GM18511 (cell line): ENCODE data around the gene CD40.

Experiments
- ATAC-seq: cut with Tn5 transposase; IDR thresholded peaks from one replicate; pipeline ENCODE4 v1.9.1; 2021; ENCODE audit warnings: mild to moderate bottlenecking, moderate library complexity; ENCODE audit not compliant: unreplicated experiment

The CD40 gene

DNA sequence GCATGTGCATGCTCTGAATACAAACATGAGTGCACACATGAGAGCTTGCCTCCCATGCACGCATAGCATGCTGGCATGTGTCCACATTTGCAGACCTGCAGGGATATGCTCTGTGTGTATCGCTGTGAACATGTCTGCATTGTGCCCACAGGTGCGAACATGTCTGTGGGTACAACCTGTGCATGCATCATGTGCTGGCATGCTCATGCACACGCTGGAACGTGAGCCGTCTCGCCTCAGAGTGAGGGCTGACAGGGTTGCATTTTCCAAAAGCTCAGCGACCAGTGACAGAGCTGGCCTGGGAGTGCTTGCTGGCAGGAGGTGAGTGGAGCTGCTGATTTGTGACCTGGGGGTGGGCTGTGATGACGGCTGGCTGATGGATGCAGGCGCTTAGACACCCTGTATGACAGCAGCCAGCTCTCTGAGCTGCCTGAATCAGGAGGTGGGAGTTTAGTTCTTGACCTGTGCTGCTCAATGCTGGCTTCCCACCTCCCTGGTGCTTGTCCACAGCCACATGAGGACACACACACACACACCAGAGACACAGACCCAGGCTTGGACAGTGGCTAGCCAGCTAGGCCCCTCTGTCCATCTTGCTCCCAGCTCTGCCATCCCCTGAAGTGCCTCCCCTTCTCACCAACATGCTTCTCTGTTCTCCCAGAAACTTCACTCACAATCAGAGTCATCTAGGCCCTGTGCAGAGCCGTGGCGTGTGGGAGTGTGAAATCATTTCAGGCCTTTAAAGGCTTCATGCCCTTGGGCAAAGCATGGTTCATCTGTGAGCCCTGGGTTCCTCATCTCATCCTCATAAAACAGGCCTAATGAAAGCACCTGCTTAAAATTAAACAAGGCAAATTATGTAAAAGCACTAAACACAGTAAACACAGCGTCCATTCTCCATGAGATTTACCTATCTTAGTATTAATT, 51.4 kb downstream of the CD40 start:
- no peak for ATAC-seq

DNA sequence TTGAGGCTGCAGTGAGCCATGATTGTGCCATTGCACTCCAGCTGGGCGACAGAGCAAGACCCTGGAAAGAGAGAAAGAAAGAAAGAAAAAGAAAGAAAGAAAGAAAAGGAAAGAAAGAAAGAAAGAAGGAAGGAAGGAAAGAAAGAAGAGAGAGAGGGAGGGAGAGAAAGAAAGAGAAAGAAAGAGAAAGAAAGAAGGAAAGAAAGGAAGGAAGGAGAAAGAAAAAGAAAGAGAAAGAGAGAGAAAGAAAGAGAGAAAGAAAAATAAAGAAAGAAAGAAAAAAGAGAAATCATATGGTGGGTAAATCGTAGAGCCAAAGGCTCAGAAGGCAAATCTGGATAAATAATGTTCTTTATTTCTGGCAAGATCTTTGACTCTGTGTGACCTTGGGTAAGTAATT, 53.4 kb downstream of the CD40 start:
- ATAC-seq = no peak

DNA sequence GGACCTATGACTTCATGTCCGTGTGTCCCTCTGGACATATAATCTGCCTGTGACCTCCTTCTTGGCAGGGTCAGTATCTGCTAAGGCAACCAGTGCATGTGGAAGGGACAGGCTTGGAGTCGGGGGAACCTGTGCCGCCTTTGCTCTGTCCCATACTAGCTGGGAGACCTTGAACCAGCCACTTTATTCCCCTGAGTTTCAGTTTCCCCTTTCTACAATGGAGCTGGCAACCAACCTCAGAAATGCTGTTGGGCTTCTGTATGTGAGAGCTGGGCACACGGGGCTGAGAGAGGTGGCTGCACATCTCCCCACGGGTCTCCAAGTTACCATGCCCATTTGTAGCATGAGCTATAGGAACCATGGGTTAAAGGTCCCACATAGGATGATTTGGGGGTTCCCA, 53.8 kb downstream of the CD40 start:
- ATAC-seq = no peak

DNA sequence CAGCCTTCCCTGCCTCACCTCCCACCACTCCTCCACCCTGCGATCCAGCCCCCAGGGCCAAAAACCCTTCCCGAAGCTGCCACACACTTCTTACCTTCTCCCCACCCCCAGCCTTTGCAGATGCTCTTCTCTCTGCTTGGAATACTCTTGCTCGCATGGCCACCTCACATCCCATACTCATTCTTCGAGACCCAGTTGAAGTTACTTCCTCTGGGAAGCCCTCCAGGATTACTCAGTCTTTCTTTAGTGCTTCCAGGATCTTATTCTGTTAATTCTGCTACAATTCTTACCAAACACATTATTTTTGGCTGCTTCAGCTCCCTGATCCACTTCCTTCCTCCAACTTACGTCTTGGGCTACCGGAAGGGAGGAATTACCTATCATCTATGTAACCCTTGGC, 54.3 kb downstream of the CD40 start:
- no peak for ATAC-seq

DNA sequence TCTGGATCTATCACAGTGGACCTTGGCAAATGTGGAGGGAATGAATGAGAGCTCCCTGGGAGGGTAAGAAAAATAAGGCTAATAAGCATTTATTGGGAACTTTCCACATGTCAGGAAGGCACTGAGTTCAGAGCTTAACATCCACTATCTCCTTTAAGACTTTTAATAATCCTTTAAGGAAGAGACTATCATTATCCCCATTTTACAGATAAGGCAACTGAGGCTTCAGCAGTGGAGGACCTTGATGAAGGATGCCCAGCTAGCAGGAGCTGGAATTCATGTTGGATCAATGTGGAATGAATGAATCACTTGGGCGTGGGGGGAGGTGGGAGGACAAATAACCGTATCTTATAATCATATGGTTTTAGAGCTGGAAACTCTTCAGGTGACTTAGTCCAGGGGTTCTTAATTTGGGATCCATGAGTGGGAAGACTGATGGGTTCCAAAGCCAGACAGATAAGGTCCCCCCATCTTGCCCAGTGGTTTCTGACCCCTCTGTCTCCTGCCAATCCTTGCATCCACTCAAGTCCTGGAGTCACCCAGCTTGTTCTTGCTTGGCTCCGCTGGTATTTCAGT, 54.9 kb downstream of the CD40 start:
- ATAC-seq = no peak

DNA sequence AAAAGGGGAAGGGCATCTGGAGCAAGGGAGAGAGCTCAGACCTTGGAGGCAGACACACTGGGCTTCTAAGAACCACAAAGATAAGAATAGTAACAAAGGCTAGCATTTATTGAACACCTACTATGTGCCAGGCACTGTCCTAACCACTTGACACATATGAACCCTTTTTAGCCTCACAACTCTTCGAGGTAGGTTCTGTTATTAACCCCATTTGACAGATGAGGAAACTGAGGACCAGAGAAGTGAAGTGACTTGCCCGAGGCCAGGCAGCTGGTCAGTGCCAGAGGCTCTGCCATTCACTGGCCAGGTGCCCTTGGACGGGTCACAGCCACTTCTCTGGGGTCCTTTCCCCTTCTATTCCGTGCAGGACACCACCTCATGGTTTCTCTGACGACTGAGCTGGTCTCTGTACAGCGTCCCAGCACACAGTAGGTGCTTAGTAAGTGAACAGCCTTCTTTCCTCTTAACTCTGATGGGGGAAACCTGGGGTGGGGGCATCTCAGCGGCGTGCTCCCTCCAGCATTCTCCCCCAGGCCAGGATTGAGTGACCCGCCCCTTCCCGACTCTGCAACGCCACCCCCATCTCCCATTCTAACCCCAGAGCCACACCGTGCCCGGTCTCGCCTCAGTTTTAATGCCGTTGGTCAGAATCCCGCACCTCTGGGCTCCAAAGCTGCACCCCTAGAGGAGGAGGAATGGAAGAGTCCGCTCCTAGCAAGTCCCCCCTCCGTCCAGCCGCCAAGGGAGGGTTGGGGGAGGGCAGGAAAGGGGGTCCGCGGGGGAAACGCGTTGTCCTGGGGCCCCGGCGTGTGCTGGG, 55.7 kb downstream of the CD40 start:
- no peak for ATAC-seq

DNA sequence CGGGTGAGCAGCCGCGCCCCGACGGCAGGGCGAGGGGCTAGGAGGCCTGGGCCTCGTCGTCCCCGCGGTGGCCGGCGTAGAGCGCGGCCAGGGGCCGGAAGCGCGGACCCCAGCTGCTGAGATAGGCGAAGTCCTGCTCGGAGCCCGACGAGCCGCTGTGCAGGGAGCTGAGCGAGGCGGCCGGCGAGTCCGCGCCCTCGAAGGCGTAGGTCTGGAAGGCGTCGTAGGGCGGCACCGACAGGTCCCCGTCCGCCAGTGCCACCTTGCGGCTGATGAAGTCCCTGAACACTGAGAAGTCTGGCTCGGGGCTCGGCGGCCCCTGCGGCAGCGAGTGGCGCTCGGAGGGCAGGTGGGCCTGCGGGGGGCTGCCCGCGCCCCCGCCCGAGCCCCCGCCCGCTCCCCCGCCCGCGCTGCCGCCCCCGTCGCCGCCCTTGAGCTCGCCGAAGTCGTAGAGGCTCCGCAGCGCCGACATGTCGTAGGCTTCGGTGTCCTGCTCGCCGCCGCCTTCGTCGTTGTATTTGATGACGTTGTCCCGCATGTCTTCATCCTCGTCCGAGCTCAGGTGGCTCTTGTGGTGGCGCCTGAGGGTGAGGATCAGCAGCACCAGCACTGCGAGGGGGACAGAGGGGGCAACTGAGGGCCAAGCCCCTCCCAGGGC, 56.5 kb downstream of the CD40 start:
- ATAC-seq = no peak

DNA sequence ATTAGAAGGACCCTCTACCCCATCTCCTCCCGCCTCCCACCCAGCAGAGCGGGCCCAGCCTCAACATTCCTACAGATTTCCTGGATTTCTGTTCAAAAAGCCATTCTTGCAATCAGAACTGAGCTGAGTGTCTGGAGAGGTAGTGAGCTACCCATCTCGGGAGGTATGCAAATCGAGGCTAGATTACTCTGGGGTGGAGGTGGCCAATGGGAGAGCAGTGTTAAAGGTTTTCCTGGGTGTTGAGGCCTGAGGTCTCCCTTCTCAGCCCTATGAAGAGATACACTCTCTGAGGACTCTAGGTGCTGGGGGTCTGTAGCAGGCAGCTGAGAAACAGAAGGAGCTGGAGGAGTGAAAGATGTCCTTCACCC, 57.0 kb downstream of the CD40 start:
- ATAC-seq = no peak

DNA sequence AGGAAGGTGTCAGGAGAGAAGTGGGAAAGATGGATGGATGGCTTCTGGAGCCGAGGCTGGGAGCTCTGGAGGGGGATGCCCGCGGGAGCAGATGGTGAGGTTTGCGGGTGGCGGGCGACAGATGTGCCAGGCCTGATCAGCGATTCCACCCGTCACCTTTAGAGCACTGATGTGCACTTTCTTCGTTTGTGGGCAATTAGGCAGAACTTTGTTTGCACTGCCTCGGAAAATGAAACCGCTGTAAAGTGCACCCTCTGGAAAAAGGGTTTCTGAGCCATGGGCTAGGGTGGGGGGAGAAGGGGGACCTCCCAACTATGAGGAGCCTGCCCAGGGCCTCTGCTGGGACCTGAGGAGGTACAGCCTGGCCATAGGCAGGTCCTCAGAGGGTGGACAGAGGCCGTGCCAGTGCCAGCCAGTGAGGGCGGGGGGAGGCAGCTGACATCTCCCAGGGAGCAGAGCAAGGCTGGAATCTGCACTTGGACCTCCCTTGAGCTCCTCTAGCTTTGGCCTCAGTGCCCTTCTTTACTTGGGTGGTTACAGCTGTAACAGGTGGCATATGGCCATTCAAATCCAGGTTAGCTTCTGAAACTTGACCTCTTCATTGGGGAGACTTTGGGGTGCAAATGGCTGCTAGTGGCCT, 58.7 kb downstream of the CD40 start:
- no peak for ATAC-seq

DNA sequence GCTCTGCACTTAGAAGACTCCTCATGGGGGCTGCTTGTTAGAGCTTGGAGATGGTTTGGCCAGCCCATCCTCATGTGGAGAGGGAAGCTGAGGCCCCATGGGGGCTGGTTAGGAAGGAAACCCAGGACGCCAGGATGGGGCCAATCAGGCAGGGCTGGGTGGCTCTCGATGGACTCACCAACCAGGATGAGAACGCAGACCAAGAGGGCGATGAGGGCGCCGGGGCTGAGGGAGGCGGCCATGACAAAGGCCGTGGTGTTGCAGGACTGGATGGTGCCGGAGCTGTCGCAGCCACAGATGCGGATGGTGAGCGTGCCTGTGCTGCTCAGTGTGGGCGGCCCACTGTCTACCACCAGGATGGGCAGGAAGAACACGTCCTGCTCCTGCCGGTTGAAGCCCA, 59.7 kb downstream of the CD40 start:
- ATAC-seq = no peak

DNA sequence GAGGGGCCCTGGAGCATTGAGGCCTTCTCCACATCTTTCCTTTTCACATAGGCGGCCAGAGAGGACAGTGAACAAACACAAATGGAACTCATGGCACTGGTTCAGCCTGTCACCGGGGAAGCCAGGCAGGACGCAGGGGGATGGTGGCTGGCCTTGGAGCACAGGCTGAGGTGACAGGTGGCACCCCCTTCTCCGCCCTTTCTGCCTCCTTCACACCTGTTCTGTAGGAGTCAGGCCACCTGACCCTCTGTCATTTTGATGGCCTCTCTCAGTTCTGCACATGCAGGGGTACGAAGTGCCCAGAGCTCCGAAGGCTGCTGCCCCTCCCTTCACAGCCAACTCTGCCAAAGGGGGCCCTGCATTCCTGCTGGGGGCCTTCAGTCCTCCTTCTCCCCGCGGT, 60.8 kb downstream of the CD40 start:
- ATAC-seq = no peak
